BE2C (cell line): ENCODE data around the gene PZP.

Source experiments
- DNase-seq: peaks from one replicate; pipeline ENCODE4 v3.0.0-alpha.2; 2020
- H3K27me3 ChIP-seq: fragments of 250-450 bp; sonication (Bioruptor Pico); 2 replicates; pipeline ENCODE4 v1.5.1; 2020; ENCODE audit warnings: mild to moderate bottlenecking
- H3K36me3 ChIP-seq: fragments of 250-450 bp; sonication (Bioruptor Pico); 2 replicates; pipeline ENCODE4 v1.5.1; 2020; ENCODE audit warnings: mild to moderate bottlenecking
- H3K4me1 ChIP-seq: fragments of 250-450 bp; sonication (Bioruptor Pico); 2 replicates; pipeline ENCODE4 v1.5.1; 2020
- H3K4me3 ChIP-seq: 2 replicates; pipeline ENCODE4 v1.5.1; 2011; ENCODE audit warnings: low read depth, low read length
- H3K9me3 ChIP-seq: fragments of 250-450 bp; sonication (Bioruptor Pico); 2 replicates; pipeline ENCODE4 v1.5.1; 2020
- TF ChIP-seq, protein P1 (sequence below): IDR thresholded peaks from 2 replicates; pipeline ENCODE4 v1.5.1; 2012; ENCODE audit warnings: mild to moderate bottlenecking, low read depth, low read length

Gene PZP

DNA sequence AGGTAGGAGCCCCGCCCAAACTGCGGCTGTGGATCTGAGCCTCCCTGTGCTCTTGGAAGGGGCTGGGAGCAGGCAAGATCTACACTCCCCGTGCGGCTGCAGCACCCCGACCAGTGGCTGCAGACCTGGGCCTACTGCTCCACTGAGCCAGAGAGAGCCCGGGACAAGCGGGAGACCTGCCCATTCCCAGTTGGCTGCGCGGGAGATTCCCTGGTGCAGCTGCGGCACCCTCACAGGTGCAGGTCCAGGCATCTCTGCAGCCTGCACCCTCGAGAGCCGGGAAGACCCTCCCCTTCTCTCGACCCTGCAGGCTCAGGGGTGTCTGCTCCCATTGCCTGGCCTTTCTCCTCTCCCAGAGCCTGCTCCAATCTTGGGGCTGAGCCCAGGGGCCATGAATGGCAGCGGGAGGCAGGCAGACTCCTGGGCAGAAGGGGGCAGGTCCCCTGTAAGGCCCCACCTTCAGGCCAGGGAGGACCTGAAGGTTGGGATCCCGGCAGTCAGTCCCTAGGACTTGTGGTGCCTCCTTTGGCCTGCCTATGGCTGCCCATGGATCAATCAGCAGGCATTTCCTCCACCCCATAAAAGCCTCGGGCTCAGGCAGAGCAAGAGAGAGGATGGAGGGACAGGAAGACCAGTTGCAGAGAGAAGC, 83.7 kb downstream of the PZP start:
- Histone ChIP-seq H3K4me3 (no peak overlapping the region), H3K27me3 (peaks cover 18% of the 10 kb centered on the region), H3K9me3 (no peaks in the 10 kb centered on the region), H3K4me1 (no peaks in the 10 kb centered on the region), H3K36me3 (no peaks in the 10 kb centered on the region)
- TF ChIP-seq, protein P1, sequence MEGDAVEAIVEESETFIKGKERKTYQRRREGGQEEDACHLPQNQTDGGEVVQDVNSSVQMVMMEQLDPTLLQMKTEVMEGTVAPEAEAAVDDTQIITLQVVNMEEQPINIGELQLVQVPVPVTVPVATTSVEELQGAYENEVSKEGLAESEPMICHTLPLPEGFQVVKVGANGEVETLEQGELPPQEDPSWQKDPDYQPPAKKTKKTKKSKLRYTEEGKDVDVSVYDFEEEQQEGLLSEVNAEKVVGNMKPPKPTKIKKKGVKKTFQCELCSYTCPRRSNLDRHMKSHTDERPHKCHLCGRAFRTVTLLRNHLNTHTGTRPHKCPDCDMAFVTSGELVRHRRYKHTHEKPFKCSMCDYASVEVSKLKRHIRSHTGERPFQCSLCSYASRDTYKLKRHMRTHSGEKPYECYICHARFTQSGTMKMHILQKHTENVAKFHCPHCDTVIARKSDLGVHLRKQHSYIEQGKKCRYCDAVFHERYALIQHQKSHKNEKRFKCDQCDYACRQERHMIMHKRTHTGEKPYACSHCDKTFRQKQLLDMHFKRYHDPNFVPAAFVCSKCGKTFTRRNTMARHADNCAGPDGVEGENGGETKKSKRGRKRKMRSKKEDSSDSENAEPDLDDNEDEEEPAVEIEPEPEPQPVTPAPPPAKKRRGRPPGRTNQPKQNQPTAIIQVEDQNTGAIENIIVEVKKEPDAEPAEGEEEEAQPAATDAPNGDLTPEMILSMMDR = no peak
- no peak for DNase-seq

DNA sequence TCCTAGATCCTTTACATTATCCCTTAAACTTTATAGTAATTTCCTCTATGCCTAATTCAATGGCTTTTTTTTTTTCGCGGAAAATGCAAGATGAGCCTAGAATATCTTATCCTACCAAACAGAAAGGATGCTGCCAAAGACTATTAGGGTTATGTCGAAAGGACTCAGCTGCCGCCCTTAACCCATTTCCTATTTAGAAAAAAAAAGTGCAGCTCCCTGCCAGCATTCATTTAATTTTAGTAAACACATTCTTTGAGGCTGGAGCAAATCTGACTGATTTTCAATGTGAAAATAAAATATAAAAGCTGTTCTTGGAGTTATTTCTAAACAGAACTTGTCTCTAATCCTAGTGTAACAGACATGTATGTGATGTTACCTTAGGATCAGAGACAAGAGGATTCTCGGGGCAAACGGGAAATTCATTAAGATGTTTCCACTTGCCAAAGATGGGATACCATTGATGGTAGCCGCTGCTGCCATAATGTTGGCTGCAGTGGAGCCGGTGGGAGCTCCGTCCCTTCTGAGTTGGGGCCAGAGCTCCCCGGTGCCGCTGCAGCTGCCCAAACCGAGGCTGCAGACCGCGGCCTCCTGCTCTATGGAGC, 84.3 kb downstream of the PZP start:
- Histone ChIP-seq H3K4me1 (no peaks in the 10 kb centered on the region), H3K36me3 (no peaks in the 10 kb centered on the region), H3K27me3 (peaks cover 18% of the 10 kb centered on the region), H3K9me3 (no peaks in the 10 kb centered on the region), H3K4me3 (no peak overlapping the region)
- no peak for DNase-seq
- TF ChIP-seq, protein P1 = no peak

DNA sequence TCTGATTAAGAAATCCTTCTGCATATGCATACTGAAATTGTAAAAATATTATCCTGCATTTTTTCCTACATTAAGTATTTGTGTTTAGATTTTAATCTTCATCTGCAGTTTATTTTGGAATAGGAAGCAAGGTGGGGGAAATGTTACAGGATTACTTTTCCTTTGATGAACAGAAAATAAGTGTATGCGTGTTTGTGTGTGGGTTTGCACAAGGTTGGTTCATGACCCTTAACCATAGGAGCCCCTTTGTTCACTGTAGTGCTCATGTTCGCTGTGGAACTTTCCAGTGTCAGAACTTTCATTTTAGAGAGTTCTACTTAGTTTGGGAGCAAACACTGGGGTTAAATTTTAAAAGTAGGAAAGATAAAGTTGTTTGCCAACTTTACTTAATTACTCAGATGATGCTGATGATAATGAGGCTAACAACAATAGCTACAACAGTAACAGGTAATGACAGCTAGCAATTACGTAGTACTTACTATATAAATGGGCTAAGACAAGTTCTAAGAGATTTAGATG, 86.0 kb downstream of the PZP start:
- no peak overlapping the region for H3K4me3 ChIP-seq
- TF ChIP-seq, protein P1 = no peak
- H3K4me1 ChIP-seq = no peaks in the 10 kb centered on the region
- H3K36me3 ChIP-seq = no peaks in the 10 kb centered on the region
- no peaks in the 10 kb centered on the region for H3K9me3 ChIP-seq
- peaks cover 21% of the 10 kb centered on the region for H3K27me3 ChIP-seq
- no peak for DNase-seq

DNA sequence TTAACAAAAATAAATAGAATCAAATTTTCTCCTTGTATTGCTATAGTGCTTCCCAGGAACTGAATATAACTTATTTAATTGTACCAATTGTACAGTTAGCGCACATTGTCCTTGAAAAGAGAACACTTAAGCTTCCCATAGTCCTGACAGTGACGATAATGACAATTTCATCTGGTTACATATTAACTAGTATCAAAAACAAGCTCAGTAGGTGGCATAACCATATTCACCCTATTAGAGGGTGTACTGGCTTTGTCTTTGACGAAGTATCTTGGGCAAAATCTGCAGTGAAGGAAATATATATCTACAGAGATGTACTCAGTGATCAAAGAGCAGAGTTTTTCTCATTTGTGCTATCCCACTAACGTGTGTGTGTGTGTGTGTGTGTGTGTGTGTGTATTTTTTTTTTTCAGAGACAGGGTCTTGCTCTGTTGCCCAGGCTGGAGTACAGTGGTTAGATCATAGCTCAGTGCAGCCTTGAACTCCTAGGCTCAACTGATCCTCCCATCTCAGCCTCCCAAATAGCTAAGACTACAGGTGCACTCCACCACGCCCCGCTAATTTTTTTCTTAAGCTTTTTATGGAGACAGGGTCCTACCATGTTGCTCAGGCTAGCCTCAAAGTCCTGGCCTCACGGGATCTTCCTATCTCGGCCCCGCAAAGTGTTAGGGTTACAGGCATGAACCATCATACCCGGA, 87.6 kb downstream of the PZP start:
- Histone ChIP-seq H3K4me1 (no peaks in the 10 kb centered on the region), H3K36me3 (no peaks in the 10 kb centered on the region), H3K4me3 (no peak overlapping the region), H3K27me3 (peaks cover 21% of the 10 kb centered on the region), H3K9me3 (no peaks in the 10 kb centered on the region)
- no peak for DNase-seq
- TF ChIP-seq, protein P1 = no peak

DNA sequence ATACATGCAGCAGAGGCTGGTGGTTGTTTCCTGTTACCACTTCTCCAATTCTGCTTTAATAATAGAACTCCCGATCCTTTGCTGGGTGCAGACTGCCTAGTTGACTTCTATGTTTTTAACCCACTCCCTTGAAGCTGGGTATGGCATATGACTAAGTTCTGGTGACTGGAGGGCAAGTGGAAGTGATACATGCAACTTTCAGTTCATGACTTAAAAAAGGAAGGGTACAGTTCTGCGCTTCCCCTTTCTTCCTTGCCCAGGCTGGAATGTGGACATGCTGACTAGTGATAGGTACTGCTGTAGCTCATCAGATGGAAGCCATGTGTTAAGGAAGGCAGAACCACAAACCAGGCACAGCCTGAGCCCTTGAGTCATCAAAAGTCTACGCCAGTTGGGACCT, 90.0 kb downstream of the PZP start:
- TF ChIP-seq, protein P1 = no peak
- no peaks in the 10 kb centered on the region for H3K4me1 ChIP-seq
- H3K9me3 ChIP-seq = no peaks in the 10 kb centered on the region
- no peak for DNase-seq
- no peak overlapping the region for H3K4me3 ChIP-seq
- peaks cover 4% of the 10 kb centered on the region for H3K27me3 ChIP-seq
- no peaks in the 10 kb centered on the region for H3K36me3 ChIP-seq
